ENCODE data around the gene DYRK2.

The DYRK2 gene

DNA sequence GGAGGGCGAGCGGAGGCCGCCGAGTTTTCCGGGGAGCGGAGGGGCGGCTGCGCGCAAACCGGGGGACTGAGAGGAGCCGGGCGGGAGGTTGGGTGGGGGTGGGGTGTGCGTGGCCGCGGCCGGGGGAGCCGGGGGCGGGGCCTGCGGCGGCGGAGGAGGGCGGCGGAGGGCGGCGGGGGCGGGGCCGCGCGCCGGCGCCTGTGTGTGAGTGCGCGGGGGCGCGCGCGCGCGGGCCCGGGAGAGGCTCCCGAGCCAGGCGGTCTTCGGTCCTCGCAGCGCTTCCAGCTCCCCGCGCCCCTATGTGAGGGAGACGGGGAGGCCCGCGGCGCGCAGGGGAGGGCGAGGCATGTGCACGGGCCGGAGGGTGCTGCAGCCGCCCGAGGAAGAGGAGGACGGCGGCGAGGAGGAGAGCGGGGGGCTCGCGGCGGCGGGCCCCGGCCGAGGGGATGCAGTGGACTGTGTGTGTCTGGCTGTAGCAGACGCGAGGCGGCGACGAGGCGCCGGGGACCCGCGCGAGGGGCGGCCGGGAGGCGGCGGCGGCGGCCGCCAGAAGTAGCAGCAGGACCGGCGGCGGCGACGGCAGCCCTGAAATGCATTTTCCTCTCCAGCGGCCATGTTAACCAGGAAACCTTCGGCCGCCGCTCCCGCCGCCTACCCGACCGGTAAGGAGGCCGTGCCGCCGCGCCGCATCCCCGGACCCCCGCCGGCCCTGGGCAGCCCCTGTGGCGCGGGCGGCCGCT is at the start of gene DYRK2:
Gene DYRK2 (plus strand): TSS at position 225 of the 740 bp plus-strand sequence. CDS start 389 bp downstream, at position 614.
- DNase-seq, result peak; percentile 88

DNA sequence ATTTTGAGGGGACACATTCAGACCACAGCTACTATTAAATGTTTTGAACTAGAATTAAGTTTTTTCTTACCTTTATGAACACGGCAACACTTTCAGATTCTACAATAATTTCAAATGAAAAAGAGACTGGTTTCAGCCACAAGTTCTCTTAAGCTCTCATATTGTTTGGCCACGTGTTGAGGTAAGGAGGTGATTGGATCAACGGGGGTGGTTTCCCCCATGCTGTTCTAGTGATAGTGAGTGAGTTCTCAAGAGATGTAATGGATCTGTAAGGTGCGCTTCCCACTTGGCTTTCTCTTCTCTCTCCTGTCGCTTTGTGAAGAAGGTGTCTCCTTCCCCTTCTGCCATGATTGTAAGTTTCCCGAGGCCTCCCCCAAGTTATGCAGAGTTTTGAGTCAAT is 48.9 kb upstream of the DYRK2 start:
- DNase-seq, result no peak

DNA sequence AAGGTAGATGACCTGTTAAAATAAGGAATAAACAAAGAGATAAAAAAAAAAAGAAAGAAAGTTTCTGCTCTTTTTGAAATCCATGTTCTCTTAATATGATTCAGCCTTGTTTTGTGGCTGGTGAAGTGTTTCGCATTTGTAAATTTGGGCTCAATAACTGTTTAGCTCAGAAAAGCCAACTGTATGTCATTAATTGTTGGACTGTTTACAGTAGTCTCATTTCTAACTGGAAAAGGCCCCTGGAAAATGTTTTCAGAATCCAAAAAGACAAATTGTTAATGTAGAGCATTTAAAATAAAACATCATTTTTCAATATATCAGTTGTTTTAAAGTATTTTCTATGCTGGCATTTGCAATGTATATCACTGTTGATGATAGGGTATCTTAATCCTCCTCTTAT is 47.4 kb upstream of the DYRK2 start:
- no peak for DNase-seq

DNA sequence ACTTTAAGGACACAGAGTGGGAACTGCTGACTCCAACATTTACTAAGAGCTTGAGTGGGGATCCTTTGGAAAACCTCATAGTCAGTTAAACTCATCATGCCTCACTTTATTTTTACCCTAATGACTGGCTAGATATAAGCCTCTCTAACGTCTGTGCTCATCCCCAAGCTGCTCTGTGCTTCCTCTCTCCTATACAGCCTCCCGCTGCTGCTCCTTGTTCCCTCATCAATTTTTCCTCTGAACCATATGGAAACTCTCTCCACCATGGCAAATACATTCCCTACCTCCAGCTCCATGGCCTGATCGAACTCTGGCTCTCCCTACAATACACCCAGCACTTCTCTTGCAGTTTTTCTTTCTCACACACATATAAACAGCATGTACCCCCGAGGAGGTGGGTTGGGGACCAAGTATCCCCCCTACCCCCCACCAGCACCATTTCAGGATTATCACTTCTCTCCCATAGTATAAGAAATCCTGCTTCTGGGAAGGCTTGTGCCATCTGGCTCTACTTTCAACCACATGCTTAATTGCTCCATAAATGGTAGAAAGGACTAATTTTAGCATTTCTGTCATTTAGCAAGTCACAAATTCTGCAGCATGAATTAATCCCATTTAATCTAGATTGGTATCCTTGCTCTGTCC is 39.2 kb upstream of the DYRK2 start:
- DNase-seq, result no peak

DNA sequence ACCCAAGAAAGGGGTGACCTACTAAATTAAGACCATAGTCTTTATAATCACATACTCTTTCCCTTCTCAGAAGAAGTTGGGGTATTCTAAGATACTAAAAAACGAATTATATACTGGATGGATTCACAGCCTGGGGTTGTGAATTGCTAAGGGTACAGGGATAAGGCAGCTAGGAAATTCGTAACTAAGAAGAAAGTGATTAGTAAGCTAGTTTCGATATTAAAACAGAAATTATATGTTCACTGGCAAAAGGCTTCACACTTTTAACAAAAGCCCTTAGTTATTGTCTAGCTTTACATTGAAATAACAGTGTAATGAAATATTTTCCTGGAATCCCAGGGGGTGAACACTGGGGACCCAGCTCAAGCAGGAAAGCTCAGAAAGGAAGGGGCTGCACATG is 35.5 kb upstream of the DYRK2 start:
- DNase-seq, result no peak

DNA sequence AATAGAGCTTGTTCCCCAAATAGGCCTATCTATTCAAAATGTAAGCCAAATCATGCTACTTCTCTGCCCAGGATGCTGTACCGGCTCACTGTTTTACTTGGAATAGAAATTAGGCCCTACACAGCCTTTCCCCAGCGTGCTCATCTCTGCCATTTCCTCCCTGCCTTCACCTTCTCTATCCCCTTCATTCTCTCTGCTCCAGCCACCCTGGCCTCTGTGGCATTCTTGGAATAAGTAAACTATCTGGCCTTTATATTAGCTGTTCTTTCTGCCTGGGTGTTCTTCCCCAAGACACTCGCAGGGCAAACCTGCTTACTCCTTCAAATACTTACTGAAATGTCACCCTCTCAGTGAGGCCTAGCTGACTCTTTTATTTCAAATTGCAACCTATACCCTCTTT is 30.9 kb upstream of the DYRK2 start:
- DNase-seq, result no peak

DNA sequence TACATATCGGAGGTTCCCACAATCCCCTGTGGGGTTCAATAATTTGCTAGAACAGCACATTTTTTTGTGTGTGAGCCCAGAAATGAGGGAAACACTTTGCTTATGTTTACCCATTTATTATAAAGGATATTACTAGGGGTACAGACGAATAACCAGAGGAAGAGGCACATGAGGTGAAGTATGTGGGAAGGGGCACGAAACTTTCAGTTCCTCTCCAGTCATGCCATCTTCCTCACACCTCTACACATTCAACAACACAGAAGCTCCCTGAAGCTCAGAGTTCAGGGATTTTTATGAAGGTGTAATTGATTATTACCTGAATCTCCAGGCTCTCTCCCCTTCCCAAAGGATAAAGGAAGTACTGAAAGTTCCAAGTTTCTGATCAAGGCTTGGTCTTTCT is 30.2 kb upstream of the DYRK2 start:
- DNase-seq, result no peak

DNA sequence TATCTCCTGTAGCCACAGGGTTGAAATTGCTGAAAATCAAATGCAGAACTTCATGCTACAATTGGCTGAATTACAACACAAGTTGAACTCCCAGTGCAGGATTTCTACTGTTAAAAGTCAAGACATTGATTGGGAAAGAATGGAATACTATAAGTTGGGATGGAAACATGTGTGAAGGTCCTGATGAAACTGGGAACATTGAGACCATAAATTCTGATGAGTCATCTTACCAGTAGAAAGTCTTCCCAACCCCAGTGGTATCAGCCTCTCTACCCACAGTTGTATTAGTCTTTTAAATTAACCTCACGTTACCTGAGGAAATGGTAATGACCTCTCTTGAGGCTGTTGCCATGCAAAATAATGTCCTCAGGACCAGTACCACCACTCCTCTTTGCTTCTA is 27.4 kb upstream of the DYRK2 start:
- no peak for DNase-seq

DNA sequence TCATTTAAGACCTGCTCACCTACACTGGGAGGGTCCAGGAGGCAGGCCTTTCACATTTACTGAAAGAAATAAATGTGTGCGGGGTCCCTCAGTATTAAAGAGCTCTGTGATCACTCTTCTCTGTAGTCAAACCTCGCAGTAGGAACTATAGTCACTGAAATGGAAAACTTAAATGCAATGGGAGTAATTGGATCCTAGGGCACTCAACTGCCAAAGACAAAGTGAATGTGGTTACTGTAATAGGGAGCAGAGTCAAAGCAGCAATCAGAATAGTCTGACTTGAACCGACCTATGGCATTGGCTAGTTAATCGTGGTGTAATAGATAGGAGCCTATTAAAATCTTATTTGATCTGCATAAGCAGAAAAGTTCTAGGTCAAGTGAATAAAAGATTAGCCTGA is 26.6 kb upstream of the DYRK2 start:
- no peak for DNase-seq

DNA sequence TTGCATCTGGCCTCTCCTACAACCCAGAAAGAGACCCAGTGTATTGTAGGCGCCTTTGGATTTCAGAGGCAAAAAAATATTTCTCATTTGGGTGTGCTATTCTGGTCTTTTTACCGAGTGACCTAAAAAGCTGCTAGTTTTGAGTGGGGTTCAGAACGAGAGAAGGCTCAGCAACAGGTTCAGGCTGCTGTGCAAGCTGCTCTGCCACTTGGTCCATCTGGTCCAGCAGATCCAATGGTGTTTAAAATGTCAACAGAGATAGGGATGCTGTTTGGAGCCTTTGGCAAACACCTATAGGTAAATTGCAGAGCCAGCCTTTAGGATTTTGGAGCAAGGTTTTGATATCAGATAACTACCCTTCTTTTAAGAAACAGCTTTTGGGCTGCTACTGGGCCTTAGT is 25.3 kb upstream of the DYRK2 start:
- DNase-seq, result no peak

DNA sequence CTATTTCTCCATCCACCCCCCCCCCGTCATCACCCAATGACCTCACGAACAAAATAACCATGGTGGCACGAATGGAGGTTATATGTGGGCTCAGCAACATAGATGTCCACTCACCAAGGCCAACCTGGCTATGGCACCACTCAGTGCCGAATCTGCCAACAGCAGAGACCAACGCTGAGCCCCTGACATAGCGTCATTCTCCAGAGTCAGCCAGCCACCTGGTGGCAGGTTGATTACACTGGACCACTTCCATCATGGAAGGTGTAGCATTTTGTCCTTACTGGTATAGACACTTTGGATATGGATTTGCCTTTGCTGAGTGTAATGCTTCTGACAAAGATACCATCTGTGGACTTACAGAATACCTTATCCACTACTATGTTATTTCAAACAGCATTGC is 24.2 kb upstream of the DYRK2 start:
- DNase-seq, result no peak

DNA sequence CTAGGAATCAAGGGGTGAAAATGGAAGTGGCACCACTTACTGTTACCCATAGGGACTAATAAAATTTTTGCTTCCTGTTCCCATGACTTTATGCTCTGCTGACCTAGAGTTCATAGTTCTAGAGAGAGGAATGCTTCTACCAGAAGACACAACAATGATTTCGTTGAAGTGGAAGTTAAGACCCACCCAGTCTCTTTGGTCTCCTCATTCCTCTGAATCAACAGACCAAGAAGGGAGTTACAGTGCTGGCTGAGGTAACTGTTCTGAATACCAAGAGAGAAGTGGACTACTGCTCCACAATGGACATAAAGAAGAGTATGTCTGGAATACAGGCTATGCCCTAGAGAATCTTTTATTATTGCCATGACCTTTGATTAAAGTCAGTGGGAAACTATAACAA is 23.5 kb upstream of the DYRK2 start:
- DNase-seq, result no peak

DNA sequence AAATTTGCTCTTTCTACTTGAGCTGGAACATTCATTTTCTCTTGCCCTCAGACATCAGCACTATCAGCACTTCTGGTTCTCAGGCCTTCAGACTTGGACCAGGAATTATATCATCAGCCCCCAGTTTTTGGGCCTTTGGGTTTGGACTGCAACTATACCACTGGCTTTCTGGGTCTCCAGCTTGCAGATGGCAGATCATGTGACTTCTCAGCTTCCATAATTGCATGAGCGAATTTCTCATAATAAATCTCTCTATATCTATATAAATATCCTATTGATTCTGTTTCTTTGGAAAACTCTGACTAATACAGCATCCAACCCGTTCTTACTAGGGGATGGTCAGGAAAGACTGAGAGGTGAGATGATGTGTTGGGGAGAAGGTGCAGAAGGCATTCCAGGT is 22.4 kb upstream of the DYRK2 start:
- no peak for DNase-seq

DNA sequence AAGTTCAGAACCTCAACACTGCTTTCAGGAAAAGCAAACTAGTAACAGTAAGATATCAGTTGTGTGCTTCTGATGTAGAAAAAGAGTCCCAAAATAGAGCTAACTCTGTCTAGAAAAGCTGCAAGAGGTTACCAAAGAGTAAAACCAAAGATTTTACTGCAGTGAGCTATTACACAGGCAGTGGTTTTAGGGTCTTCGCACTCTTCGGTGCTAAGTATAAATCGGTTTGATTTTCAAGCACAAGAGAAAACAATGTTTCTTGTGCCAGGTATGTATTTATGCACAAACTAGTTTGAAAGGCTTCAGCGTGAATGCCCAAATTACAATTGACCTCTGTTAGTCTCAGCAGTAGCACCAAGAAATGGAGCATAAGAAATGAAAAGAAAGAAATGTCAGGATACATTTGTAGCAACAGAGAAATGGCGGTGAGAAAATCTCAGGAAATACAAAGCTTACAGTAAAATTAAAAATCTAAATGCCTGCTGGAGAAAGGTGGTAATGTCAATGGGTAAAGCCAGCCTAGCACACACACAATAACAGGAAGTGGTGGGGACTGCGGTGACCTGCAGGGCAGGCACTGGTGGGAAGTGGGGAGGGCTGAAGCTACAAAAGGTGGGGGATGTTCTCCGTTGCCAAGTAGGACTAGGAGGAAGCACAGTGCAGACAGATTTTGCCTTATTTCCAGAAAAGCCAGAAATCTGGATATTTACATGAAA is 18.0 kb upstream of the DYRK2 start:
- DNase-seq, result peak; percentile 82

DNA sequence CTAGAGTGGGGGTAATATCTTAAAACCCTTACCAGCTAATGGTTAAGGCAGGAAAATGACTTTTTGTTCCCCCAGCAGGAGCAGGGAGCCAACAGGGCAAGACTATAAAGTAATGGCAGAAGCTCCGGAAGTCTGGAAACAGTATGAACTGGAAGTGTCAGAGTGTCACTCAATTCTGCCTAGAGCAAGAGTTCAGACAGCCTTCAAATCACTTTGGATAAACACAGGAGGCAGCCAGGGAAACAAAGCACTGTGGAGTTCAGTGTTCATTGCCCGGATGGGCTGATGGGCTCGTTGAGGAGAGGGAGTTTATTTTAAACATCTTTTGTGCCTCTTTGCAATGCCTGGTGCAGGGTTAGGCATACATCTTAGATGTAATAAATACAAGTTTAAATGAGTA is 16.5 kb upstream of the DYRK2 start:
- no peak for DNase-seq

DNA sequence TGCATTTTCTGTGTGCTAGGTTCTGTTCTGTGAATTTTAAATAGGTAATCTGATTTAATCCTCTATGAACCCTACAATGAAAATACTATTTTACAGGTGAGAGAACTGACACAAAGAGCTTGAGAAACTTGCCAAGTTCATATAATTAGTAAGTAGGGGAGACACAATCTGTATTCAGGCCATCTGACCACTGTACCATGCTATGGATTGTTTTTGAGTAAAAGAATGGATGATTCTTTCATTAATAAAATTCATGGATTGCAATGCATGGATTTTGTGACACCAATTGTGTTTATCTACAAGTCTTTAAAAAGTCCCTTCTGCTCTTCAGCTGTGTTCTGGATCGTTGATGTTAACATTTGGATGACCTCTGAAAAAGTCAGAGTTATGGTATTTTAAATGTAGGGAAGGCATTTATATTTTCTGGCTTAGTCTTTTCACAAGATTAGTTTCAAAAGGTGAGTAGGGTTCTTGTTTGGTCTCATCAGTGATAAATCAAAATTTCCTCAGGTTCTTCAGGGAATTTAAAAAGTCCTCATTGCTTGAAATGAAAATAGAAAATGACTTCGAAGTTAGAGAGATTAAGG is 15.4 kb upstream of the DYRK2 start:
- DNase-seq, result no peak

DNA sequence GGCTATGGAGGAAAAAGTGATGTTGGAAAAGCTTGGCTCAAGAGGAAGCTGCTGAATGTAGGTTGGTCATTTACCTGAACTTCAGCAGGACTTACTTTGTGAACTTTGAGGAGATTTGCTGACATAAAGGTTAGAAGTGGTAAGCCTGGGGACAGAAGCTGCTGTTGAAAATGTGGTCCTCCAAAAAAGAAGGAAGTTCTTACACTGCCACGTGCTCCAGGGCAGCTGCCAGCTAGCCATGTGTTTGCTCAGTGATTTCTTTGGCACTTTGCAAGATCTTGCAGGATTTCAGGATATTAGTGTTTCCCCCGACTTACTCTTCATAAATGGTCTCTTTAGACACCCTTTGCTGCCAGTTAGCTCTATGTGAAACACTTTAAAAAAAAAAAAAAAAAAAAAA is 14.8 kb upstream of the DYRK2 start:
- no peak for DNase-seq

DNA sequence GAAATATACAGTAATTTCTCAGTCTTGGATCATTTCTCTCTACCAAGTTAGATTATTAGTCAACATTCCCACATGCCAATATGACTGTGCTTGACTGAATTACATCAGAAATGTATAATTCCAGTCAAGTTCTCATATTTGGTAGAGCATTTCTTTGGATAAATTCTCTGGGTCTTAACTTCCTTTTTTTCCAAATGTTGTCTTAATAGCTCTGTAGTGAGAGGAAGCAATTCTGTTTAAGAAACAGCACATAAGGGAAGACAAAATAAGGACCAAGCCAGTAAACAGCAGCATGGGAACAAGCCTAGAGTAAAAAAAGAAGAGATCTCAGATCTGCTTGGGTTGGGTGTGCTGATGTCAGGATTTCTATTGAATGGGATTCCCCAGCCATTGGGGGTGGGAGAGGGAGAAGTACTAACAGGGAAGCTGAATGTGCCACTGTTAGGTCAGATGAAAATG is 14.2 kb upstream of the DYRK2 start:
- DNase-seq, result no peak

DNA sequence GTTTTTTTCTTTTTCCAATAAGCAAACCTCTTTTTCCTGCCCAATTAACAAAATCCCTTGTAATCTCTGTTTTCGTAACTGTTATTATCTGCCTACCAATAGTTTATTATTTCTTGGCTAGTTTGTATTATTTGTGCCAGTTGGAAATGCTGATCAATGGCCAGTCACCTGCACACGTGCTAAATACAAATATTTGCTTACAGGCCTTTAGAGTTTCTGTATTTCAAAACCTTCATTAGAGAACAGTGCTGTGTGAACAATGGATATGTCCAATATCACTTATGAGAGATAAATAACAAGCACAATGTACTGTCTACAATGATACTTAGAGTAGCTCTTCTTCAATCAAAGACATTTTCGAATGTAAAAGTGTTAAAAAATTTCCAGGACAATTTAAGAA is 10.8 kb upstream of the DYRK2 start:
- DNase-seq, result no peak

DNA sequence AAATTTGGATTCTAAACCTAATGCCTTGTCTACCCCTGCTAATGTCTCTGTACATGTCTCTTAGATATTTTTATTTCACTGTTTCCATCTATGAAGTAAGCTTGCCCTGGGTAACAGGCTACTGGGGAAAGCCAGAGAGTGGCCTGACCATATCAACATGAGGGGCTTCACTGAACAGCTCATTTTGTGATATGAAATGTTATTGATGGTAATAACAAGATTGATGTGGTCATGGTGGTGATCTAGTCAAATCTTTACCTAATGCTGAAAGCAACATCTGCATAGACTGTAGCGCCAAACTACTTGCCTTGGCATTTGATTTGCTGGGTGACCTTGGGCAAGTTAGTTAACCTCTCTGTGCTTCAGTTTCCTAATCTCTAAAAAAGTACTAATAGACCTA is 9.9 kb upstream of the DYRK2 start:
- no peak for DNase-seq

DNA sequence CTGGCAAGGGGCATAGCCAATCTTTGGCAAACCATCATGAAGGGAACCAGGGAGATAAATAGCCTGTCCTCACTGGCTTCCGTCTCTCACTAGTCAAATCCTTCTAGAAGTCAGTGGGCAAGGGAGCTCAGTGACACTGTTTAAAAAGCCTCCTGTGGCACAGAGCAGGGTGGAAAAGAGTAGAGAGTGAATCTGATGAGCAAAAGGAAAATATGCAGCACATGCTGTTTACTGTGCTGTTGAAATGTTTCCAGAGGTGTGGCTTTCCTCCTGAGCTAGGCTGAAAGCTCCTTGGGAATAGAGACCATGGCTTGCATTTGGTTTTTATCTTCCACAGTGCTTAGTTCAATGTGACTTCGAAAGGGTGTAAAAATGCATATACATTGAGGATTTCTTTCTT is 7.7 kb upstream of the DYRK2 start:
- DNase-seq, result no peak

DNA sequence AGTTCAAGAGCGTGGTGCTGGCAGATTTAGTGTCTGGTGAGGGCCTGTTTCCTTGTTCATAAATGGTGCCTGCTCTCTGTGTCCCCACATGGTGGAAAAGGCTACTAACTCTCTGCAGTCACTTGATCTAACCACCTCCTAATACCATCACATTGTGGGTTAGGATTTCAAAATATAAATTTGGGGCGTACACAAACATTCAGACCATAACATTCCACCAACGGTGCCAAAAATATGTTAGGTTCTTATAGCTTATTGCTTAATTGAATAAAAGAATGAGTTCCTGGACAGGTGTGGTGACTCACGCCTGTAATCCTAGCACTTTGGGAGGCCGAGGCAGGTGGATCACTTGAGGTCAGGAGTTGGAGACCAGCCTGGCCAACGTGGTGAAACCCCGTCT is 3.4 kb upstream of the DYRK2 start:
- no peak for DNase-seq

DNA sequence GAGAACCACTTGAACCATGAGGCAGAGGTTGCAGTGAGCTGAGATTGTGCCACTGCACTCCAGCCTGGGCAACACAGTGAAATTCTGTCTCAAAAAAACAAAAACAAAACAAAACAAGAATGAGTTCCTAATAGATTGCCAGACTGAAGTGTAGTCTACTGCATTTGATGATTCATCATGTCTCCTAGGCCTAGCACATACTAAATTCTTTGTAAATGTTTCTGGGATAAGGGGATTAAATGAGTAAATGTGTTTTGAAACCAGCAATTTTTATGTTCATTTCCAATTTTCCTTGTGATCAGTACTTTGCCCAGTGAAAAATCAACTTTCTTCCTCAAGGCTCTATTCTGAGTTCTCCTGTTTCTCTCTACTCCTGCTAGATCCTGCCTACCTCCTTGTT is 2.9 kb upstream of the DYRK2 start:
- DNase-seq, result no peak

DNA sequence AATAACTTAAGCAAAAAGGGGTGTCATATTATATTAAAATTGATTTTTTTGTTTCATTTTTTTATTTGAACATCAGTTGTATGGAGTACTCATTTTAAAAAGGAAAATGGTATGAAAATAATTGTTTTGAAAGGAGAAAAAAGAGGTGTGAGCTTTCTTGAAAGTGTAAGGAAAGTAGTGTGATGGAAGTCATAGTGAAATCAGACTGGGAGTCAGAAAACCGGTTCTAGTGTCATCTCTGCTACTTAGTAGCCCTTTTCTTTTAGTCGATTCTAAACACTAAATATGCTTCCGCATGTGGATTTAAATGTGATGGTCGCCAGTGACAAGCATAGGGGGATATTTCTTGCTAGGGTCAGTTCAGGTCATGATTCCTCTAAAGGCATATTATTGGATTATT is 1.8 kb upstream of the DYRK2 start:
- no peak for DNase-seq
